ENCODE results near the gene MAPK6.
A peak's percentile ranks its signal among the peaks of the same experiment; 100 is the strongest.
"Not testable (repeated sequence)": the region's sequence is repeated elsewhere in the genome, so short reads cannot be mapped to it uniquely, and the experiment has no call there.

Gene MAPK6

GRCh38 chr15:52045795-52046298 lies 26.8 kb downstream of the MAPK6 start:
- peaks cover 40% of the 10 kb centered on the region for H3K4me1 Mint-ChIP-seq (ENCODE audit: low read depth)
- H3K4me3 Mint-ChIP-seq; H3K9me3 Mint-ChIP-seq; intact Hi-C loops (cut with micrococcal nuclease); H3K27me3 Mint-ChIP-seq; H3K27ac Mint-ChIP-seq: not testable (repeated sequence)
- peaks cover 61% of the 10 kb centered on the region for H3K36me3 Mint-ChIP-seq (ENCODE audit: low read depth)

- H3K27me3 Mint-ChIP-seq; H3K27ac Mint-ChIP-seq; H3K4me3 Mint-ChIP-seq; intact Hi-C loops (cut with micrococcal nuclease); H3K9me3 Mint-ChIP-seq: not testable (repeated sequence)
- Mint-ChIP-seq H3K4me1 (ENCODE audit: low read depth) (peaks cover 39% of the 10 kb centered on the region), H3K36me3 (ENCODE audit: low read depth) (peaks cover 60% of the 10 kb centered on the region)
Measured at GRCh38 chr15:52046552-52046951, 27.5 kb downstream of the MAPK6 start.

- peaks cover 79% of the 10 kb centered on the region for H3K36me3 Mint-ChIP-seq (ENCODE audit: low read depth)
- peaks cover 30% of the 10 kb centered on the region for H3K4me1 Mint-ChIP-seq (ENCODE audit: low read depth)
- H3K27ac Mint-ChIP-seq: no peak overlapping the region
- intact Hi-C loops (cut with micrococcal nuclease): no loop called here
- H3K4me3 Mint-ChIP-seq: no peak overlapping the region
- no peaks in the 10 kb centered on the region for H3K27me3 Mint-ChIP-seq
- H3K9me3 Mint-ChIP-seq: no peaks in the 10 kb centered on the region
Measured at GRCh38 chr15:52050416-52050815, 31.4 kb downstream of the MAPK6 start.

- Mint-ChIP-seq H3K36me3 (ENCODE audit: low read depth) (peaks cover 67% of the 10 kb centered on the region), H3K4me1 (ENCODE audit: low read depth) (peaks cover 20% of the 10 kb centered on the region), H3K27ac (no peak overlapping the region), H3K4me3 (no peak overlapping the region), H3K9me3 (no peaks in the 10 kb centered on the region), H3K27me3 (no peaks in the 10 kb centered on the region)
- intact Hi-C loops (cut with micrococcal nuclease): no loop called here
Measured at GRCh38 chr15:52052066-52052935, 33.3 kb downstream of the MAPK6 start.

- Mint-ChIP-seq H3K27me3 (no peaks in the 10 kb centered on the region), H3K36me3 (ENCODE audit: low read depth) (peaks cover 47% of the 10 kb centered on the region), H3K9me3 (no peaks in the 10 kb centered on the region), H3K27ac (no peak overlapping the region), H3K4me1 (ENCODE audit: low read depth) (peaks cover 20% of the 10 kb centered on the region), H3K4me3 (no peak overlapping the region)
- intact Hi-C loops (cut with micrococcal nuclease): no loop called here
Measured at GRCh38 chr15:52054381-52054780, 35.4 kb downstream of the MAPK6 start.

- Mint-ChIP-seq H3K36me3 (ENCODE audit: low read depth) (peaks cover 44% of the 10 kb centered on the region), H3K4me1 (ENCODE audit: low read depth) (peaks cover 20% of the 10 kb centered on the region)
- H3K4me3 Mint-ChIP-seq; H3K27ac Mint-ChIP-seq; H3K27me3 Mint-ChIP-seq; H3K9me3 Mint-ChIP-seq; intact Hi-C loops (cut with micrococcal nuclease): not testable (repeated sequence)
Measured at GRCh38 chr15:52054858-52055257, 35.8 kb downstream of the MAPK6 start.

GRCh38 chr15:52056001-52056400 lies 37.0 kb downstream of the MAPK6 start:
- Mint-ChIP-seq H3K36me3 (ENCODE audit: low read depth) (peaks cover 33% of the 10 kb centered on the region), H3K27ac (no peak overlapping the region), H3K4me3 (no peak overlapping the region), H3K4me1 (ENCODE audit: low read depth) (peaks cover 21% of the 10 kb centered on the region), H3K27me3 (no peaks in the 10 kb centered on the region), H3K9me3 (no peaks in the 10 kb centered on the region)
- intact Hi-C loops (cut with micrococcal nuclease): no loop called here

GRCh38 chr15:52056496-52056895 lies 37.5 kb downstream of the MAPK6 start:
- Mint-ChIP-seq H3K4me1 (ENCODE audit: low read depth) (peaks cover 16% of the 10 kb centered on the region), H3K27ac (no peak overlapping the region), H3K9me3 (no peaks in the 10 kb centered on the region), H3K4me3 (no peak overlapping the region), H3K36me3 (ENCODE audit: low read depth) (peaks cover 28% of the 10 kb centered on the region), H3K27me3 (no peaks in the 10 kb centered on the region)
- intact Hi-C loops (cut with micrococcal nuclease): no loop called here

GRCh38 chr15:52057996-52058395 lies 39.0 kb downstream of the MAPK6 start:
- no peaks in the 10 kb centered on the region for H3K27me3 Mint-ChIP-seq
- intact Hi-C loops (cut with micrococcal nuclease): no loop called here
- no peaks in the 10 kb centered on the region for H3K9me3 Mint-ChIP-seq
- peaks cover 30% of the 10 kb centered on the region for H3K36me3 Mint-ChIP-seq (ENCODE audit: low read depth)
- H3K4me1 Mint-ChIP-seq (ENCODE audit: low read depth): peaks cover 15% of the 10 kb centered on the region
- no peak overlapping the region for H3K27ac Mint-ChIP-seq
- H3K4me3 Mint-ChIP-seq: no peak overlapping the region

GRCh38 chr15:52060501-52060900 lies 41.5 kb downstream of the MAPK6 start:
- H3K4me1 Mint-ChIP-seq (ENCODE audit: low read depth): peaks cover 24% of the 10 kb centered on the region
- no peaks in the 10 kb centered on the region for H3K27me3 Mint-ChIP-seq
- H3K36me3 Mint-ChIP-seq (ENCODE audit: low read depth): peaks cover 32% of the 10 kb centered on the region
- H3K4me3 Mint-ChIP-seq: no peak overlapping the region
- intact Hi-C loops (cut with micrococcal nuclease): no loop called here
- peak overlapping the region; percentile 3 for H3K27ac Mint-ChIP-seq
- no peaks in the 10 kb centered on the region for H3K9me3 Mint-ChIP-seq

GRCh38 chr15:52066842-52067544 lies 48.0 kb downstream of the MAPK6 start:
- Mint-ChIP-seq H3K4me3 (no peak overlapping the region), H3K36me3 (ENCODE audit: low read depth) (peaks cover 39% of the 10 kb centered on the region)
- intact Hi-C loops (cut with micrococcal nuclease): no loop called here

GRCh38 chr15:52067545-52067926 lies 48.5 kb downstream of the MAPK6 start:
- Mint-ChIP-seq H3K27ac (no peak overlapping the region), H3K4me1 (ENCODE audit: low read depth) (peaks cover 15% of the 10 kb centered on the region), H3K9me3 (no peaks in the 10 kb centered on the region), H3K36me3 (ENCODE audit: low read depth) (peaks cover 35% of the 10 kb centered on the region), H3K27me3 (no peaks in the 10 kb centered on the region), H3K4me3 (no peak overlapping the region)
- intact Hi-C loops (cut with micrococcal nuclease): no loop called here

More at GRCh38 chr15:52066842-52067544, 48.0 kb downstream of the MAPK6 start:
- no peak overlapping the region for H3K27ac Mint-ChIP-seq
- H3K9me3 Mint-ChIP-seq: no peaks in the 10 kb centered on the region
- no peaks in the 10 kb centered on the region for H3K27me3 Mint-ChIP-seq
- H3K4me1 Mint-ChIP-seq (ENCODE audit: low read depth): peaks cover 15% of the 10 kb centered on the region

- peaks cover 15% of the 10 kb centered on the region for H3K4me1 Mint-ChIP-seq (ENCODE audit: low read depth)
- H3K9me3 Mint-ChIP-seq: no peaks in the 10 kb centered on the region
- H3K27me3 Mint-ChIP-seq: no peaks in the 10 kb centered on the region
- H3K36me3 Mint-ChIP-seq (ENCODE audit: low read depth): peaks cover 30% of the 10 kb centered on the region
- intact Hi-C loops (cut with micrococcal nuclease): no loop called here
- H3K27ac Mint-ChIP-seq: no peak overlapping the region
- H3K4me3 Mint-ChIP-seq: no peak overlapping the region
Measured at GRCh38 chr15:52068004-52068615, 49.1 kb downstream of the MAPK6 start.

- H3K27ac Mint-ChIP-seq: no peak overlapping the region
- H3K4me3 Mint-ChIP-seq: no peak overlapping the region
- peaks cover 5% of the 10 kb centered on the region for H3K4me1 Mint-ChIP-seq (ENCODE audit: low read depth)
- H3K27me3 Mint-ChIP-seq: no peaks in the 10 kb centered on the region
- intact Hi-C loops (cut with micrococcal nuclease): no loop called here
- no peaks in the 10 kb centered on the region for H3K9me3 Mint-ChIP-seq
- H3K36me3 Mint-ChIP-seq (ENCODE audit: low read depth): peaks cover 15% of the 10 kb centered on the region
Measured at GRCh38 chr15:52069559-52069958, 50.5 kb downstream of the MAPK6 start.

All from dendritic cell treated with granulocyte-macrophage colony-stimulating factor and Interleukin-4, amounts not matched to agents 40 ng/mL and 50 ng/mL, for 4 days (primary cell).